K562 treated with DMSO at 1 percent for 24 hours (cell line): ENCODE data around the gene MRGPRX4. TPM values are rescaled to one million over a fixed set of nuclear protein-coding genes. Genes with fewer than 3 reads are reported as not detected.

Experiments used
- total RNA-seq: library from RNA; unstranded; fragments of 300-600 nt; gene quantifications from 2 replicates; pipeline ENCODE4 v1.2.3, GENCODE V29; 2022; ENCODE audit warnings: low read depth; ENCODE audit not compliant: insufficient read depth

MRGPRX4 gene
- not detected in 2 replicates for total RNA-seq

DNA sequence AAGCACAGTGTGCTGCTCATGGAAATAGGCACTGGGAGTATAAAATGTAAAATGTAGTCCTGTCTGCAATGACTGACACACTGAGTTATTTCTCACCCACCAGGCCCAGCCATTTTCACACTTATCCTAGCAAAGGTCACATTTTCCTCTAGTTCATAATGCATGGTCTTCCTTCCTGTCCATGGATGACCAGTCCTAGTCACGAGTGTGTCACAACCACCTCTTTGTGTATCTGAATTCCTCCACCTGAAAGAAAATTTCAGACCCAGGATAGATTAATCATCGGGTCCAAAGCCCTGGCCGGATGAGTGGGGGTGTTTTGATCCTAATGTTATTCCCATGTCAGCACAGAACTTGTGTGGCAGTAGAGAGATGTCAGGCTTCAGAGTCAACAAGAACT, at the start of gene MRGPRX4:
Gene MRGPRX4, plus strand, starts transcription at position 172 of the 400 bp plus-strand sequence. CDS start 420 bp downstream, outside the sequence.

DNA sequence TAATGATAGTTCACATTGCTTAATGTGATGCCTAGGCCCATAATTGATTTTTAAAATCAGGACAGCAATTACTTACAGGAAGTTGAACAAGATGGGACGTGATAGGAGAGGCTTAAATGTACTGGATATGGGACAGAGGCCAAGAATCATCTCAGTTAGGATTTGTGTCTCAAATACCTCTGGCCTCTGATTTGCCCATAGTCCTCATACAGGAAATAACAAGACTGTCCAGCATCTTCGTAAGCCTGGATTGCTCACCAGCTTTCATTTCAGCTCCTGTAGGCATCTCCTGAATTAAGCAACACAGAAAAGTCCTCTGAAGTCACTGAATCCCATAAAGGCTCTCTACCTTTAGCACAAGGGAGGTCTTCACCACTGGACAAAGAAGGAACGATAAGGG, 40.3 kb upstream of the MRGPRX4 start, which contains the start of gene MRGPRX3:
Gene MRGPRX3, plus strand, starts transcription at position 231 of the 400 bp plus-strand sequence. CDS start 4,632 bp downstream, outside the sequence.

Other genes starting within 250 kb of the MRGPRX4 start
- 30.9 and 40.0 TPM in 2 replicates for gene SERGEF, start 159.8 kb upstream of the MRGPRX4 start, total RNA-seq
- gene TPH1, start 126.6 kb upstream of the MRGPRX4 start, total RNA-seq, result 0.07 TPM in 1 of 2 replicates, not detected in the other
- 14.3 and 15.0 TPM in 2 replicates for gene SAAL1, start 66.8 kb upstream of the MRGPRX4 start, total RNA-seq
- not detected in 2 replicates for gene MRGPRX3, start 40.3 kb upstream of the MRGPRX4 start, total RNA-seq
- gene SAA4, start 64.0 kb downstream of the MRGPRX4 start, total RNA-seq, result not detected in 2 replicates
- gene SAA2, start 75.8 kb downstream of the MRGPRX4 start, total RNA-seq, result not detected in 2 replicates
- gene SAA1, start 93.4 kb downstream of the MRGPRX4 start, total RNA-seq, result not detected in 2 replicates
- 15.4 and 17.2 TPM in 2 replicates for gene HPS5, start 149.3 kb downstream of the MRGPRX4 start, total RNA-seq
- 30.1 and 30.5 TPM in 2 replicates for gene GTF2H1, start 149.7 kb downstream of the MRGPRX4 start, total RNA-seq
- gene LDHA, start 221.7 kb downstream of the MRGPRX4 start, total RNA-seq, result 194 and 201 TPM in 2 replicates
- not detected in 2 replicates for gene LDHC, start 239.5 kb downstream of the MRGPRX4 start, total RNA-seq